GM12864 (cell line): ENCODE data around the gene VSTM2B.

Experiments
- DNase-seq: peaks from one replicate; pipeline ENCODE4 v3.0.0-alpha.2; 2011; ENCODE audit warnings: low read depth
- H3K4me3 ChIP-seq: 2 replicates; pipeline ENCODE4 v1.5.1; 2011; ENCODE audit warnings: mild to moderate bottlenecking, low read depth, low read length, control low read depth
- CTCF ChIP-seq: IDR thresholded peaks from 2 replicates; pipeline ENCODE4 v1.5.1; 2011; ENCODE audit warnings: low read depth, mild to moderate bottlenecking, moderate library complexity, low read length, control low read depth, inconsistent platforms; ENCODE audit errors: missing control alignments

The VSTM2B gene

GRCh38 chr19:29507081-29507860 lies 18.5 kb upstream of the VSTM2B start:
- TF ChIP-seq CTCF, result no peak
- no peak for DNase-seq
- no peak overlapping the region for H3K4me3 ChIP-seq

GRCh38 chr19:29508181-29508580 lies 17.6 kb upstream of the VSTM2B start:
- DNase-seq, result no peak
- no peak for TF ChIP-seq CTCF
- no peak overlapping the region for H3K4me3 ChIP-seq

GRCh38 chr19:29509456-29509855 lies 16.3 kb upstream of the VSTM2B start:
- H3K4me3 ChIP-seq, result no peak overlapping the region
- no peak for DNase-seq
- no peak for TF ChIP-seq CTCF

GRCh38 chr19:29510701-29511265 lies 15.0 kb upstream of the VSTM2B start:
- no peak for DNase-seq
- no peak overlapping the region for H3K4me3 ChIP-seq
- no peak for TF ChIP-seq CTCF

- no peak overlapping the region for H3K4me3 ChIP-seq
- no peak for DNase-seq
- no peak for TF ChIP-seq CTCF
Measured at GRCh38 chr19:29511768-29512167, 14.0 kb upstream of the VSTM2B start.

- no peak for DNase-seq
- no peak overlapping the region for H3K4me3 ChIP-seq
- no peak for TF ChIP-seq CTCF
Measured at GRCh38 chr19:29512748-29513147, 13.0 kb upstream of the VSTM2B start.

- no peak for DNase-seq
- no peak for TF ChIP-seq CTCF
- no peak overlapping the region for H3K4me3 ChIP-seq
Measured at GRCh38 chr19:29514525-29515232, 11.1 kb upstream of the VSTM2B start.
